SKM-1 (cell line): ENCODE data around the gene BOLA2B.
A peak's percentile ranks its signal among the peaks of the same experiment; 100 is the strongest.
"Not testable (repeated sequence)": the region's sequence is repeated elsewhere in the genome, so short reads cannot be mapped to it uniquely, and the experiment has no call there.

Source experiments
- DNase-seq: peaks from one replicate; lab custom pipeline; 2025; ENCODE audit not compliant: unreplicated experiment; lab: John Stamatoyannopoulos, UW

BOLA2B gene

GRCh38 chr16:30193615-30194014, at the start of gene BOLA2B, which contains the start of gene SLX1A:
TSS of gene BOLA2B (minus strand) at chr16:30193666. CDS start at chr16:30193595, 71 bp downstream.
TSS of gene SLX1A (plus strand) at chr16:30193875. CDS start at chr16:30194085, 210 bp downstream.
- not testable (repeated sequence) for DNase-seq

DNA sequence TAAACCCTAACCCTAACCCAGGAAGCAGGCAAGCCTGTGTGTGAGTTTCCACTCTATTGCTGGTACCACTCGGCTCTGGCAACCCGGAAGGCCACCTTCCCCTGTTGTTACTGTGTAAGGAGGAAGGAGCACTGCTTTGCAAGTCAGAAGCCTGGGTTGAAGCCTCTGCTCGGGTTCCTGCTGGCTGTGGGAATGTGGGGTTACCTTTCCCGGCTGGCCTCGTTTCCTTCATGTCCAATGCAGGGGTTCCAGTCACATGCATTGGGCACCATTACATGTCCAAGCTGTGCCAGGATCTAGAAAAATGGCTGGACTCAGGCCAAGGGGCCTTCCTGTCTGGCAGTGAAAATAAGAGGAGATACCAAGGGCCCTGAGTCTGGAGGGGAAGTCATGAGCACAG, 23.6 kb upstream of the BOLA2B start:
- not testable (repeated sequence) for DNase-seq

GRCh38 chr16:30211414-30211813, 17.9 kb upstream of the BOLA2B start:
- not testable (repeated sequence) for DNase-seq

DNA sequence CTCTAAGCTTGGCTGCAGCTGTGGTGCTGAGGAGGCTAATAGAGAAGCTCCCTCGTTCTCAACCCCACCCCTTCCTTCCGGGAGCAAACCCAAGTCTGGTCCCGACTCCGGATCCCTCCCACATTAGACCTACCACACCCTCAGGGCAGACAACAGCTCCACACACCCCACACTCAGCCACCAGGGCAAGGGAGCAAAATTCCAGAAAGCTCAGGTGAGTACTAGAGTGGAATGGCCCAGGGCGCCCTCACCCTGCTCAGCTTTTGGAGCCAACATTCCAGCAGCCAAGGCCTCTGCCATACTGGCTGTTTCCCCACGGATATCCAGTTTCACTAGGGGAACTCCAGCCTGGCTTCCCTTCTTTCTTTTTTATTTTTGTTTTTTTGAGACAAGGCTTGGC, 15.6 kb upstream of the BOLA2B start:
- DNase-seq: not testable (repeated sequence)

DNA sequence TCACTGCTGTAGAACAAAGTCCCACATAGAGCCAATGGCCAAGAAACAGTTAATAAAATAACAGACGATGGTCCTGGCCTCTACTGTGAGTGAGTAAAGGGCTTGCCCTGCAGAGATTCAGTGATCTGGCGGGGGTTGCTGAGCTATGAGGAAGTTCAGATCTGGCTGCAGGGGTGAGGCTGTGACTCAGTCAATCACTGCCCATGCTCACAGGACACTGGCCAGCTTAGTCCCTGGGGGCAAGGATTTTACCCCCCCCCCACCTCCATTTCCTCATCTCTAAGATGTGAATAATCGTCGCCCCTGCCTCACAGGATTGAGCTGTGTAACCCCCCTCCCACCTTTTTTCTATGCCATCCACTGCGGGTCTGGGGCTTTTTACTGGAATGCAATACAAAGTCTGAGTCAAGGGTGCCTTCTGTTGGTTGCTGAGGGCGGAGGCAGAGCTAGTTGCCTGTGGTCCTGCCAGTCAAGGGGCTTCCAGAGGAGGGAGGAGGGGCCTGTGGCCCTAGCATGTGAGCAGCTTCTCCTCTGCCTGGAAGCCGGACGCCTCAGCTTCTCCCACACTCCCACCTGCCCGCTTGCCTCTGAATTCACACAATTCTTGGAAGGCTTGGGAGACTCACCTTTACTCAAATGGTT, 13.7 kb upstream of the BOLA2B start:
- DNase-seq: not testable (repeated sequence)

DNA sequence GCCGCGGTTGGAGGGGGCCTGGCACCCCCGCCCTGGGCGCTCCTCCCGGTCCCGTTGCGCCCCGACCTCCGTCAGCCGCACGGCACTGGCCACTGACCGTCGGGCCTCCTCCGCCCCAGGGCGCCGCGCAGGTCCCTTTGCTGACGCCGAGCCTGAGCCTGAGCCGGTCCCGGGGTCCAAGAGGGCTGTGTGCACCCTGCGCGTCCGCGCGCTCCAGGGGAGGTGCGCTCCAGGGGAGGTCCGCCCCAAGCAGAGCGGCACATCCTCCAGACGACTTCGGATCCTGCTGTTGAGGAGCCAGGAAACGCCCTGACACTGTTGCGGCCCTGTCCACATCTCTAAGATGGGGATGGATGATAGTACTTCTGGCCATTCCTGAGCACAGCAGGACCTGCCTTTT, 12.8 kb upstream of the BOLA2B start:
- DNase-seq: not testable (repeated sequence)

DNA sequence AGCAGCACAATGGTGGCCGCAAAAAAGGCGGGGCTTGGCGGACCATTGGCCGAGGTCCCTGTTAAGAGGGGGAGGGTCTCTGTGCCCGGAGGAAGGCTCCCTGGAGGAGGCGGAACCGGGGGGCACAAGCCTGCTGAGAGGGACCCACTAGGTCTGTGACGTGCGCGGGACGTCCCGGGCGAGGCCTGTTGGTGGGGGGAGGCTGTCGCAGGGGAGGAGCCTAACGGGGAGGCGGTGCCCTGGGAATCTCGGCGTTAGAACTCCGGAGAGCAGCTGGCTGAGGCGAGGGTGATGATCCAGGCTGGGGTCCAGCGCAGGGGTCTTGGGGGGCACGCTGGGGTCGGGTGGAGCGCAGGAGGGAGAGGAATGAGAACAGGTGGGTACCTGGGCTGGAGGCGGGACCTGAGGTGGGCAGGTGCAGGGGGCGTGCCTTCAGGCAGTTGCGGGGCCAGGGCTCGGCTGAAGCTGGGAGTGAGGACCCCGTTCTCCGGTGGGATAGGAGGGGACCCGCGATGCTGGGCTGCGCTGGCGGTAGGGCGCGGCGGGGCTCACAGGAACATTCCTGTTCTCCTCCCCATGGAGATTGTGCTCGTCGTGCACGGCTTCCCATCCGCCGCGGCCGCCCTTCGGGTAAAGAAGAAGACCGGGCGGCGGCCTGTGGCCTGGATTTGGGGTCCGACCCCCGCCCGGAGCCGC, 12.2 kb upstream of the BOLA2B start:
- DNase-seq: not testable (repeated sequence)

- not testable (repeated sequence) for DNase-seq
Measured at GRCh38 chr16:30199608-30200343, 6.3 kb upstream of the BOLA2B start.

- DNase-seq: not testable (repeated sequence)
Measured at GRCh38 chr16:30199049-30199448, 5.6 kb upstream of the BOLA2B start, which contains the start of gene SULT1A3. TSS of gene SULT1A3 (plus strand) at chr16:30199255. CDS start at chr16:30200729, 1,474 bp downstream.

DNA sequence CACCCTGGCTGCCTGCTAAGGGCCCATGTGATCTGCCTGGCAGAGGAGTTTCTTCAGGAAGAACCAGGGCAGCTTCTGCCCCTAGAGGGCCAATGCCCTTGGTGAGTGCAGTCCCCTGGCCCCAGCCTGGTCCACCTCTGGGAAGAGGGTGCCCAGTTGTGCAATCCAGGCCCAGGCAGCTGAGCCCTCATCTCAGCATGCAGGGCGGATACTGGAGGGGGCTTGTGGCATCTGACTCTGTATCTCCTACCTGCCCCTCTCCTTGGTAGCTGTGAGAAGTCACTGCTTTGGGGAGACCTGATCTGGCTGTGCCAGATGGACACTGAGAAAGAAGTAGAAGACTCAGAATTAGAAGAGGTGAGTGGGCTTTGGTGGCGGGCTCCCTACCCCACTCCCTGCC, 3.5 kb upstream of the BOLA2B start:
- not testable (repeated sequence) for DNase-seq

DNA sequence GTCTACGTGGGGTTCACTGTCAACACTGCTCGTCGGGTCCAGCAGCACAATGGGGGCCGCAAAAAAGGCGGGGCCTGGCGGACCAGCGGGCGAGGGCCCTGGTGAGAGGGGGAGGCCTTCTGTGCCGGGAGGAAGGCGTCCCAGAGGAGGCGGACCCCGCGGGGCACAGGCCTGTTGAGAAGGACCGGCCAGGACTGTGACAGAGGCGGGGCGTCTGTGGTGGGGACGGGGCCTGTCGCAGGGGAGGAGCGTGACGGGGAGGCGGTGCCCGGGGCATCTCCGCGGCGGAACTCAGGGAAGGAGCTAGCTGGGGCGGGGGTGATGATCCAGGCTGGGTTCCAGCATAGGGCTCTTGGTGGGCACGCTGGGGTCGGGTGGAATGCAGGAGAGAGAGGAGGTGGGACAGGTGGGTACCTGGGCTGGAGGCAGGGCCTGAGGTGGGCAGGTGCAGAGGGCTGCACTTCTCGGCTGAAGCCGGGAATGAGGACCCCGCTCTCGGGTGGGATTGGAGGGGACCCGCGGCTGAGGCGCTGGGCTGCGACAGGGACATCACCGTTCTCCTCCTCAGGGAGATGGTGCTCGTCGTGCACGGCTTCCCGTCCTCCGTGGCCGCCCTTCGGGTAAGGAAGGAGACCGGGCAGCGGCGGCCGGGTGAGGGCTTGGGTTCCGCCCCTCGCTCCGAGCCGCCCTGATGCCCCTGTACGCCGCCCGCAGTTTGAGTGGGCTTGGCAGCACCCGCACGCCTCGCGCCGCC, 883 bp upstream of the BOLA2B start:
- DNase-seq: not testable (repeated sequence)

- not testable (repeated sequence) for DNase-seq
Measured at GRCh38 chr16:30193098-30193497, 368 bp downstream of the BOLA2B start.

DNA sequence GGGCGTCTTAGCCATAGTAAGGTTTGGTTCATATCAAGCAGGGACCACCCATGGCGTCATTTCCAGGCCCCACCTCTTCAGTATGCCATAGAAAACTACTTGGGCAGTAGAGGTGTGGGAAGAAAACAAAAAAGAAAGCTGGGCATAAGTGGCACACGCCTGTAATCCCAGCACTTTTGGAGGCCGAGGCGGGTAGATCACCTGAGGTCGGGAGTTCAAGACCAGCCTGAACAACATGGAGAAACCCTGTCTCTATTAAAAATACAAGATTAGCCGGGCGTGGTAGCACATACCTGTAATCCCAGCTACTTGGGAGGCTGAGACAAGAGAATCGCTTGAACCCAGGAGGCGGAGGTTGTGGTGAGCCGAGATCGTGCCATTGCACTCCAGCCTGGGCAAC, 2.3 kb downstream of the BOLA2B start:
- DNase-seq: not testable (repeated sequence)

DNA sequence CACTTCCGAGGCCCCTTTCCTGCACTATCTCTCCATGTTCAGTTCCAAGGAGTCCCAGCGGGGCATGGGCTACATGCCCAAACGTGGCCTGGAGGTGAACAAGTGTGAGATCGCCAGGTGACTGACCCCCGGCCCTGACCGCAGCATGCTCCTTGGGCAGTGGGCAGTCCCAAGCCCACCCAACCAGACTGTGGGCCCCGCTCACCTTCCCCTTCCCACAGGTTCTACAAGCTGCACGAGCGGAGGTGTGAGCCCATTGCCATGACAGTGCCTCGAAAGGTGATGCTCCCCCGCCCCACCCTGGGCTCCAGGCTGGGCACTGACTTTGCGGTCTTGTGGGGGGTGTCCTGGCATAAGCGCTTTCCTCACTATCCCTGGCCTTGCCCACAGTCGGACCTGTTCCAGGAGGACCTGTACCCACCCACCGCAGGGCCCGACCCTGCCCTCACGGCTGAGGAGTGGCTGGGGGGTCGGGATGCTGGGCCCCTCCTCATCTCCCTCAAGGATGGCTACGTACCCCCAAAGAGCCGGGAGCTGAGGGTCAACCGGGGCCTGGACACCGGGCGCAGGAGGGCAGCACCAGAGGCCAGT, 5.4 kb downstream of the BOLA2B start:
- DNase-seq: no peak

GRCh38 chr16:30187556-30187865, 6.0 kb downstream of the BOLA2B start:
- DNase-seq: no peak

DNA sequence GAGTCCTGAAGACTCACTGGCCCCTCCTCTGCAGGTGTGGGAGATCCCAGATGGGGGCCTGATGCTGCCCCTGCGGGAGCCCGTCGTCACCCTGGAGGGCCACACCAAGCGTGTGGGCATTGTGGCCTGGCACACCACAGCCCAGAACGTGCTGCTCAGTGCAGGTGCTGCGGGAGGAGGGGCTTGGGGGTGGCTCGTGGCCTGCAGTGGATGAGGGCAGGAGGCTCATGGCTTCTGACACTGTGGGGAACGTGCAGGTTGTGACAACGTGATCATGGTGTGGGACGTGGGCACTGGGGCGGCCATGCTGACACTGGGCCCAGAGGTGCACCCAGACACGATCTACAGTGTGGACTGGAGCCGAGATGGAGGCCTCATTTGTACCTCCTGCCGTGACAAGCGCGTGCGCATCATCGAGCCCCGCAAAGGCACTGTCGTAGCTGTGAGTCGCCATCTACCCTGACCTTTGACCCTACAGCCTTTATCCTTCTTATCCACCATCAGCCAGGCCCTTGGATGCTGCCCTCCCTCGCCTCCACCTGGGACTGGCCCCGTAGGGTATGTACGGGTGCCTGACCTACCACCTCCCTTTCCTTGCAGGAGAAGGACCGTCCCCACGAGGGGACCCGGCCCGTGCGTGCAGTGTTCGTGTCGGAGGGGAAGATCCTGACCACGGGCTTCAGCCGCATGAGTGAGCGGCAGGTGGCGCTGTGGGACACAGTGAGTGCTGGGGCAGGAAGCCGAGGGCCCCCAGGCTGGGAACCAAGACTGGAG, 6.5 kb downstream of the BOLA2B start:
- no peak for DNase-seq

GRCh38 chr16:30186444-30186781, 7.1 kb downstream of the BOLA2B start:
- no peak for DNase-seq

DNA sequence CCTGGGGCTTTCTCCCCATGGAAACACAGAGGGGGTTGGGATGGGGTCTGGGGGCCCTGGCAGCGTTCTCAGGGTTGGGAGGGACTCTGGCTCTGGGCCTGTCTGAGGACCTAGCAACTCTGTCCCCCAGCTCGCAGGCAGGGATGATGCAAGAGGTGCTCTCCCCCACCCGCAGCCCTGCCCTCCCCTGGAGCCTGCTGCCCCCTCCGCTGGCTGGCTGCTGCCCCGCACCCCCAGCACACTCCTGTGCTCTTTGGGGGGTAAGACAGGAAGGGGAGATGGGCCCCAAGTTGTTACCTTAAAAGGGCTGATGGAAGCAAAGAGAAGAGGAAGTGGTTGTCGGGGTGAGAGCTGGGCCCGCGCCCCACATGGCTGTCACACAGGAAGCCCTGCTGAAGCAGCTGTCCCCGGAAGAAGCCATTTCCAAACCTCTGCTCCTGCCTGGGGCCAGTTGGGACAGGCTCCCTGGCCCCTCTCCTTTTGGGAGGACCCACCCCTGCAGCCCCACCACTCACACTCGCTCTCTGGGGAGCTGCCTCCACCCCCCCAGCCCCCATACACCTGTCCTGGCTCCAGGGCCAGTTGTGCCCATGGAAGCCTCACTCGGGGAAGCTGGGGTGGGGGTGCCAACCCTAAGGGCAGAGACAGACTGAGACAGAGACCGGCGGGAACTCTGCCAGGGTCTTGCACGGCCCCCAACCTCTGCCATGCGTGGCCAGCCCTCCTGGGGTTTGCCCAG, 7.6 kb downstream of the BOLA2B start:
- peak; percentile 93 for DNase-seq
